Fibroblast of skin of scalp (primary cell): ENCODE measurements around the gene BPIFB1.
A peak's percentile ranks its signal among the peaks of the same experiment; 100 is the strongest.

Experiments used
- DNase-seq: peaks from one replicate; pipeline ENCODE4 v3.0.0-alpha.2; 2013

BPIFB1 gene

DNA sequence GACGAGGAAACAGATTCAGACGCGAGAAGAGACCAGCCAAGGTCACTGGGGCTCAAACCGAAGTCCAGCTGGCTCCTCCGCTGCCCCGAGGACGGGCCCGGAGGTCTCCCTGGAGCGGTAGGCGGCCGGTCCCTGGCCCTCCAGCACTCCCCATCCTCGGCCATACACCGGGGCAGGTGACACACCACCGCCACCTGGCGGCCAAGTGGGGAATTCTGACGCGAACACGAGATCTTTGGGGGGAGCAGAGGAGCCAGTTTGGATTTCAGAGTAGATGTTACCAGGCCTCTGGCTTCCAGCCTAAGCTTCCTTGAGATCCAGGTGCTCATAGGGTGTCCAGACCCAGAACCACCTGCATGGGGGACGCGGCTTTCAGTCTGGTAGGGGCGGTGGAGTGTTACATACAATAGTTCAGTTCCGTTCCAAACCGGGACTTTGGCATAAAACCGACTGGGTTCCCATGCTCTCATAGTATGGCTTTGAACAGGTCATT, 16.1 kb downstream of the BPIFB1 start:
- DNase-seq: peak; percentile 49

- peak; percentile 45 for DNase-seq
Measured at GRCh38 chr20:33301192-33301930, 18.3 kb downstream of the BPIFB1 start.

DNA sequence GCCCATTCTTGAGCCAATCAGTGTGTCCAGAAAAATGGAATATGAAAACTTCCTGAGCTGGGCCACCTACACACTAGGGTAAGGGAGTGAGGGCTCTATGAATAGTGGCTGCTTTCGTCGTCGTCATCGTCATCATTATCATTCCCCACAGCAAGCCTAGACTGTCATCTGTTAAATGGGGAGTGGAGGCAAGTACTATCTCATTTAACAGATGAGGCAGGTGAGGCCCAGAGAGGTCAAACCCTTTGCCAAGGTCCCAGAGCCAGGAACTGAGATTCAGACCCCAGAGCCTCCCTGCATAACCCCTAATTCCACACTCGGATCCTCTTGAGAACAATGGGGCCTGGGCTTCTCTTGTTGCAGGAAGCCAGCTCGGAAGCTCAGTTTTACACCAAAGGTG, 20.6 kb downstream of the BPIFB1 start:
- DNase-seq: no peak

- no peak for DNase-seq
Measured at GRCh38 chr20:33304046-33304445, 21.0 kb downstream of the BPIFB1 start.

GRCh38 chr20:33305589-33306057, 22.6 kb downstream of the BPIFB1 start:
- DNase-seq: peak; percentile 62

DNA sequence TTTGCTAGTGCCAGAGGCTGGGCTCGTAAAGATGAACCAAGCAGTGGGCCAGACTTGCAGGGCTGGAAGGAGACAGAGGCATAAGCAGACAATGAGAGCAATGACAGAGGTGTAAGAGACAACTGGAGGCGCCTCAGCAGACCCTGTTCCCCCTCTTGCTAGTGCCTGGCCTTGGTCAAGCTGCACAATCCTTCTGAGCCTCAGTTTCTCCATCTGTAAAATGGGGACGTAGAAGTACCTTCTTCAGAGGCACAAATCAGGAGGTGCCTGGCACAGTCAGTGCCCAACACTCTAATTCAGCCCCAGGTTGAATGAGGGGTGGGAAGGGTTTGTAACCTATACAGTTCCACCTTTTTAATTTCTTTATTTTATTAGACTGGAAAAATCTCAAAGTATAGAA, 23.2 kb downstream of the BPIFB1 start:
- no peak for DNase-seq

- no peak for DNase-seq
Measured at GRCh38 chr20:33306807-33307206, 23.8 kb downstream of the BPIFB1 start.

DNA sequence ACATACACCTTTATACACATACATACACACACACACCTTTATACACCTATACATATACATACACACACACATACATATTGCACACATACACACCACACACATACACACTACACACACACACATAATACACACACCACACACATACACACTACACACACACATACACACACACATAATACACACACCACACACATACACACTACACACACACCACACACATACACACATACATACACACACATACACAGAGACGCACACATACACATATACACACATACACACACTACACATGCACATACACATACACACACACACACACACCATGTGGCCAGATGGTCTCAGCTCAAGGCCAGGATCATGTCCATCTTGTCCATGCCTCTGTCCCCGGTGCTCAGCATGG, 25.7 kb downstream of the BPIFB1 start:
- no peak for DNase-seq

DNA sequence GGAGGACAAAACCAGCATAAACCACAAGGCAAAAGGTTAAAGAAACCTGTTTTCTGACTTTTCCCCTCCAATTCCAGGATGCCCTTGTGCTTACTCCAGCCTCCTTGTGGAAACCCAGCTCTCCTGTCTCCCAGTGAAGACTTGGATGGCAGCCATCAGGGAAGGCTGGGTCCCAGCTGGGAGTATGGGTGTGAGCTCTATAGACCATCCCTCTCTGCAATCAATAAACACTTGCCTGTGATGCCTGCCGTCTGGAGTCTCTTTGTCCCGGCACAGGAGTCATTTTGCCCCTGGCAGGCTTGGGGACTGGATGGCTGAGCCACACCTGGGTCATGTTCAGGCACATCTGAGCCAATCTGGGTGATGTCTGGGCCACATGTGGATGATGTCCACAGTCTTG, 26.6 kb downstream of the BPIFB1 start:
- DNase-seq: no peak

DNA sequence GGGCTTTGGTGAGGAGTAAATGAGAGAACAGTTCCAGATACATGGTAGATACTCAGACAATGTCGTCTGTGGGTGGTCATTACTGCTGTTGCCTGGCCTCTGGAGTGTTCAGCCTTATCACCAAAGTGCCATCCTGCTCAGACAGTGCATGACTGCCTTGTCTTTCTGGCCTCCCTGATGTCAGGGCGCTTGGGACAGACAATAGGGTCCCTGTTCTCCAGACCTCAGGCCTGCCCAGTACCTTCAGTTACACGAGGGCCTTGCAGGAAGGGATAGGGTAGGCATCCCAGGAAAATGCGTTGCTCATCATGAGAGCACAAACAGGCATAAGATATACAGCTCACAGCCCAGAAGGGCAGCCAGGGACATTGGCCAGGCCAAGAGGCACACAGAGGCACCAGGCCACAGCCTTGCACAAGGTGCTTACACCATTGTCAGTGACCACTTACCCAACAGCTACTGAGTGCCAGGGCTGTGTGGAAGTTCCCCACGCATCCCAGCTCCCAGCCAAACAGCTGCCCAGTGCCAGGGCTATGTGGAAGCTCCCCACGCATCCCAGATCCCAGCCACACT, 27.4 kb downstream of the BPIFB1 start:
- no peak for DNase-seq

DNA sequence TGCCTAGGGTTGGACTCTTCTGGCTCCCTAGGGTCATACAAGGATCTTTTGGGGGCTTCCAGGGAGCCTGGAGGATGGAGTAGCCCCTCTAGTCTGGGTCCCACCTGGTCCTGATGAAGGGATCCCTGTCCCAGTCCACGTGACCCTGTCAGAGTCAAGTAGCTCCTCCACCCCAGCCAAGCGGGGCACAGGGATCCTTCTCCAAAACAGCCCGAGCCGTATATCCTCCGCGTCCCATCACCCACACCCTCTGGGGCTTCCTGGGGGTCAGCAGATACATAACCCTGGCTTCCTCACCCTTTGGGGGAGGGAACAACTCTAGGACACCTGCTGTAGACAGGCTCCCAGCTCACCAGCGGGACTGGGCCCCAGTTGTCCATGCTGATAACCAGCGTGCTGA, 28.0 kb downstream of the BPIFB1 start:
- no peak for DNase-seq

DNA sequence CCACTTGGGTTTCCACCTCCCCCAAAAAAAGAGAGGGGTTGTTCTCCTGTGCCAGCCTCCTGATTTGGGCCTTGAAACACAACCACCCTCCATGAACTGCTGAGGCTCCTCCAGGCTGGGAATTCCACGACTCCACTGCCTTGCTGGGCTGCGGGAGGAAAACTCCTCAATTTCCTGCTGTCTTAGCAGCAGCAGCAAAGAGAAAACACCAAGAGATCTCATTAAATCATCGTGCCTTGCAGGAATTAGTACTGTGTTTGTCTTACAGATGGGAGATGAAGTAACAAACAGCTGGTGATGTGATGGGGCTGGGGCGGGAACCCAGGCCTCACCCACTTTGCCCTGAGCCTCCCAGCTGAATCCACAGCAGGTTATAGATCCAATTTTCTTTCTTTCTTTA, 29.0 kb downstream of the BPIFB1 start:
- no peak for DNase-seq

DNA sequence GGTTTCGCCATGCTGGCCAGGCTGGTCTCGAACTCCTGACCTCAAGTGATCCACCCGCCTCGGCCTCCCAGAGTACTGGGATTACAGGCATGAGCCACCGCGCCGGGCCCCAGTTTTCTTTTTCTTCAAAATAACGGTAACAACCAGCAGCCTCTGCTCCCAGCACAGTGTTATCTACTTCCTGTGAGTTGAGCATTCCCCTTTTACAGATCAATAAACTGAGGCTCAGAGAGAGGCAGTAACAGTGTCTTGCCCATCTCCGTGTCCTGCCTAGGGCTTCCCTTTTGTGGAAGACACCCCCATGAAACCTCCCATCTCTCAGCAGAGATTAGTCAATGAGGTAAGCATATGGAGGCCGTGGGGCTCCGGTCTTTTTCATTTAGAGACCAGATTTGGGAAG, 29.6 kb downstream of the BPIFB1 start:
- DNase-seq: no peak

DNA sequence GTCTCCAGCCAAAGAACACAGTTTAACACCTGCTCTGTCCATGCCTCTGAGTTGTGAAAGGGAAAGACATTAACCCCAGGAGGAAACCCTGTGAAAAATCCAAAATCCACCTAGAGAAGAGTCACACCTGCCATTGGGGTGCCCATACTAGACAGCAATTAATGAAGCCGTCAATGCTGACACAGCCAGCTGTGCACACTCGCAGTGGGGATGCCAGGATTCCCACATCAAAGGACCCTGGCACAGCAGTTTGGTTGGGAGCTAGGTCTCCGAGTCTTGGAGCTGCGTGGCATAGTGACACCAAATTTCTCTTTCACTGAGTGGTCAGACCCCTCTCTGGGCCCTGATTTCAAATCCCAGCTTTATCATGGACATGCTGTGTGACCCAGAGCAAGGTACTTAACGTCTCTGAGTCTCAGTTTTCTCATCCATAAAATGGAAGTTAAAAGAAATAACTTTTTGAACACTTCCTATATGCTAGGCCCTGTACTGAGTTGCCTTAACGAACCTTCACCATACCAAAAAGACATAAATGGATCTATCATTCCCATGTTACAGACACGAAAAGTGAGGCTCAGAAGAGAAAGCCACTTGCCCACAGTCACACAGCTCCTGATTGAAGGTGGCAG, 30.8 kb downstream of the BPIFB1 start:
- no peak for DNase-seq

GRCh38 chr20:33316343-33316742, 33.3 kb downstream of the BPIFB1 start:
- DNase-seq: no peak

- DNase-seq: no peak
Measured at GRCh38 chr20:33316958-33317357, 33.9 kb downstream of the BPIFB1 start.

- no peak for DNase-seq
Measured at GRCh38 chr20:33317424-33318095, 34.5 kb downstream of the BPIFB1 start.

- DNase-seq: no peak
Measured at GRCh38 chr20:33318096-33318429, 35.0 kb downstream of the BPIFB1 start.

- DNase-seq: no peak
Measured at GRCh38 chr20:33320006-33320405, 37.0 kb downstream of the BPIFB1 start.

DNA sequence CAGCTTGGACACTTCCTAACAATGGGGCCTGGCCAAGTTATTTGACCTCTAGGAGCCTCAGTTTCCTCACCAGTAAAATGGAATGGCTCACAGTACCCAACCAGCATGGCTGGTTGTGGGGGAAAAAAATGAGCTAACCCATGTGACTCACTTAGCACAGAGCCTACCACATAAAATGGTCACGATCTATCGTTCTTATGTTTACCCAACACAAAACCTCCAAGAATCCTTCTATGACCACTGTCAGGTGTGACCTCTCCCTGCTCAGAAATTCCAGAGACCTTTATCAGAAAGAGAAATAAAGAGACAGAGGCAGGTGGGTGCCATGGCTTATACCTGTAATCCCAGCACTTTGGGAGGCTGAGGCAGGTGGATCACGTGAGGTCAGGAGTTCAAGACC, 39.4 kb downstream of the BPIFB1 start:
- DNase-seq: no peak

- no peak for DNase-seq
Measured at GRCh38 chr20:33323236-33323635, 40.2 kb downstream of the BPIFB1 start.

DNA sequence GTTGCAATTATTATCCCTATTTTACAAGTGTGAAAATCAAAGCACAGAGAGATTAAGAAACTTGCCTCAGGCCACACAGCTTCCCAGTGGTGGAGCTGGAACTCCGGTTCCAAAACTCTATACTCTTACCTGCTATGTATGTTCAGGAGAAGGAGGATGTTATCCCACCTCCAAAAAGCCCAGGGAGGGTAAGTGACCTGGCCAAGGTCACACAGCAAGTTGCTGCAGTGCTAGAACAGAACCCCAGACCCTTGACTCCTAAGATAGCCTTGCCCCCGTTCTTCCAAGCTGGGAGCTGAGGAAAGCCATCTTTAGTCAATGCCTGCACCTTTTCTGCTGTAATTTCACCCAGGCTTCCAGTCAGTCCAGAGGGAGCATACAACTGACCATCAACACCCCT, 42.3 kb downstream of the BPIFB1 start:
- DNase-seq: no peak
